Natural killer cell (primary cell): Measurements from ENCODE around the gene CYP2D6. TPM values are rescaled to one million over a fixed set of nuclear protein-coding genes. Genes with fewer than 3 reads are reported as not detected.

ENCODE experiments used
- ATAC-seq, 3 donors: fragments of 150-1000 bp in 2 of 3; fragments of 200-7000 bp in 1 of 3; cut with Tn5 transposase; 1 replicate in 1 of 3; 2 replicates in 2 of 3; pipeline ENCODE4 v1.10.0; 2021; ENCODE audit warnings: mild to moderate bottlenecking in 2 of 3, moderate library complexity in 2 of 3
- DNase-seq, 2 donors: peaks; one replicate each; pipeline versions ENCODE4 v3.0.0 to v3.0.0-alpha.2; 2013 to 2021; ENCODE audit warnings: mixed read lengths in 1 of 2
- H3K27ac ChIP-seq: one replicate; pipeline ENCODE4 v1.5.1; 2013; ENCODE audit warnings: mild to moderate bottlenecking, low read length
- H3K27me3 ChIP-seq: one replicate; pipeline ENCODE4 v1.6.1; 2013; ENCODE audit warnings: low read length; ENCODE audit not compliant: control insufficient read depth, insufficient read depth
- H3K36me3 ChIP-seq: one replicate; pipeline ENCODE4 v1.6.1; 2013; ENCODE audit warnings: low read length; ENCODE audit not compliant: control insufficient read depth, insufficient read depth
- H3K4me1 ChIP-seq: one replicate; pipeline ENCODE4 v1.6.1; 2013; ENCODE audit warnings: low read length; ENCODE audit not compliant: control insufficient read depth, insufficient read depth
- H3K4me3 ChIP-seq: one replicate; pipeline ENCODE4 v1.5.1; 2013; ENCODE audit warnings: low read length
- H3K9me3 ChIP-seq: one replicate; pipeline ENCODE4 v1.6.1; 2013; ENCODE audit warnings: low read length; ENCODE audit not compliant: control insufficient read depth, insufficient read depth
- H3K27ac Mint-ChIP-seq, 2 donors: one replicate each; pipeline ENCODE4 v1.8.0; 2022; ENCODE audit warnings: mild to moderate bottlenecking in 2 of 2, mixed read lengths in 2 of 2, moderate library complexity in 1 of 2
- H3K27me3 Mint-ChIP-seq, 2 donors: one replicate each; pipeline ENCODE4 v1.8.0; 2022; ENCODE audit warnings: low read depth in 2 of 2, mixed read lengths in 2 of 2
- H3K36me3 Mint-ChIP-seq: one replicate; pipeline ENCODE4 v1.8.0; 2022; ENCODE audit warnings: mixed read lengths
- H3K4me1 Mint-ChIP-seq, 2 donors: one replicate each; pipeline ENCODE4 v1.8.0; 2022; ENCODE audit warnings: mixed read lengths in 2 of 2
- H3K4me3 Mint-ChIP-seq: one replicate; pipeline ENCODE4 v1.8.0; 2022; ENCODE audit warnings: mild to moderate bottlenecking, moderate library complexity, mixed read lengths
- H3K9me3 Mint-ChIP-seq, 2 donors: one replicate each; pipeline ENCODE4 v1.8.0; 2022; ENCODE audit warnings: mixed read lengths in 2 of 2
- WGBS: methylation state at CpG from one replicate; pipeline ENCODE4 v1.1.7; 2013; ENCODE audit warnings: missing lambda C conversion rate; ENCODE audit not compliant: insufficient coverage; 5-methylcytosine and 5-hydroxymethylcytosine counted together
- intact Hi-C: fragments of 100-400 bp; cut with micrococcal nuclease; formaldehyde crosslinking; loops from one replicate; pipeline ENCODE4 v1.14.2; 2022
- total RNA-seq, 4 donors: library from RNA; stranded (reverse); fragments of 120-200 nt in 1 of 4; gene quantifications; one replicate each; pipeline versions ENCODE4 v1.2.3 to v1.2.4, GENCODE V29; 2013 to 2022
- TF ChIP-seq, protein P1 (sequence below): fragments of 200-600 bp; IDR thresholded peaks from one replicate; pipeline ENCODE4 v1.8.0; 2022; ENCODE audit warnings: antibody characterized with exemption

The CYP2D6 gene
- total RNA-seq, 3 donors from 2014 or later (not counting 1 experiment from before 2014, with no cell fraction given), result 3.8 to 5.5 (median 3.9) TPM

DNA sequence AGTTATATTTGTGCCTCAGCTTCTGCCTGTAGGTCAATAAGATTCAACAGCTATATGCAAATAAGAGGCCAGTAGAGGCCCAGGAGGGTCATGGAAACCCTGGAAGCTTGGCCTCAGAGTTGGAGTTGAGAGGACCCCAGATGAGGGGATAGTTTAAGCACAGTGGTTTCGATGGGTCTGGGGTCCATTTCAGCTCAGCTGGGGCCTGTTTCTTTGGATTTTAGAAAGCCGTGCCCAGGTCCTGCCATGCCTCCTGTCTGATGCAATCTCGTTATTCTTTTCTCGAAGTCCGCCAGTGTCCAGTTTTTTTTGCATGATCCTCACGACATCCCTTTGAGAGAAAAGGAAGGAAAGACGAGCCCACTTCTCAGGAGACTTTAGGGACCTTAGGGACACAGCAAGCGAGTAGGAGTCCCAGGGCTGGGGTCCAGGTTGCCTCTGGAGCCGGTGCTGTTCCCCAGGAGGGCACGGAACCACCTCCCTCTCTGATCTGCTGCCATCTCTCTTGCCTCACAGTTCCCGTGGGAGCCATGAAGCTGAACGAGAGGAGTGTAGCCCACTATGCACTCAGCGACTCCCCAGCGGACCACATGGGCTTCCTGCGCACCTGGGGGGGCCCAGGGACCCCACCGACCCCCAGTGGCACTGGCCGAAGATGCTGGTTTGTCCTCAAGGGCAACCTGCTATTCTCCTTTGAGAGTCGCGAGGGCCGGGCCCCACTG lies 53.7 kb downstream of the CYP2D6 start:
- Mint-ChIP-seq H3K4me1 (peaks cover 20 to 32% of the 10 kb centered on the region in 2 donors), H3K27ac (no peak overlapping the region), H3K4me3 (no peak overlapping the region), H3K27me3 (no peaks in the 10 kb centered on the region), H3K9me3 (no peaks in the 10 kb centered on the region), H3K36me3 (no peaks in the 10 kb centered on the region)
- Histone ChIP-seq H3K27me3 (no peaks in the 10 kb centered on the region), H3K4me3 (no peak overlapping the region), H3K27ac (no peak overlapping the region), H3K9me3 (no peaks in the 10 kb centered on the region), H3K4me1 (peaks cover 32% of the 10 kb centered on the region), H3K36me3 (peaks cover 2% of the 10 kb centered on the region)
- DNase-seq, result no peak
- 95% methylated on average over 20 of the region's 20 CpGs for WGBS
- TF ChIP-seq, protein P1, sequence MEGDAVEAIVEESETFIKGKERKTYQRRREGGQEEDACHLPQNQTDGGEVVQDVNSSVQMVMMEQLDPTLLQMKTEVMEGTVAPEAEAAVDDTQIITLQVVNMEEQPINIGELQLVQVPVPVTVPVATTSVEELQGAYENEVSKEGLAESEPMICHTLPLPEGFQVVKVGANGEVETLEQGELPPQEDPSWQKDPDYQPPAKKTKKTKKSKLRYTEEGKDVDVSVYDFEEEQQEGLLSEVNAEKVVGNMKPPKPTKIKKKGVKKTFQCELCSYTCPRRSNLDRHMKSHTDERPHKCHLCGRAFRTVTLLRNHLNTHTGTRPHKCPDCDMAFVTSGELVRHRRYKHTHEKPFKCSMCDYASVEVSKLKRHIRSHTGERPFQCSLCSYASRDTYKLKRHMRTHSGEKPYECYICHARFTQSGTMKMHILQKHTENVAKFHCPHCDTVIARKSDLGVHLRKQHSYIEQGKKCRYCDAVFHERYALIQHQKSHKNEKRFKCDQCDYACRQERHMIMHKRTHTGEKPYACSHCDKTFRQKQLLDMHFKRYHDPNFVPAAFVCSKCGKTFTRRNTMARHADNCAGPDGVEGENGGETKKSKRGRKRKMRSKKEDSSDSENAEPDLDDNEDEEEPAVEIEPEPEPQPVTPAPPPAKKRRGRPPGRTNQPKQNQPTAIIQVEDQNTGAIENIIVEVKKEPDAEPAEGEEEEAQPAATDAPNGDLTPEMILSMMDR, result no peak
- intact Hi-C loops, result no loop called here
- no peak for ATAC-seq

Other genes starting within 250 kb of the CYP2D6 start
- under 1 TPM in 1 of 3 donors, not detected in 2; 0.24 TPM for gene SHISA8, start 215.7 kb downstream of the CYP2D6 start, total RNA-seq
- 1 to 10 TPM; 2.4 to 3.2 (median 2.7) TPM for gene TNFRSF13C, start 204.0 kb downstream of the CYP2D6 start, total RNA-seq
- 1 to 10 TPM; 4.2 to 7.1 (median 6.1) TPM for gene CENPM, start 183.7 kb downstream of the CYP2D6 start, total RNA-seq
- gene SEPTIN3, start 161.4 kb downstream of the CYP2D6 start, total RNA-seq, result under 1 TPM in 1 of 3 donors, not detected in 2; 0.38 TPM
- gene WBP2NL, start 132.0 kb downstream of the CYP2D6 start, total RNA-seq, result 1 to 10 TPM; 1.7 to 3.6 (median 3.0) TPM
- gene NAGA, start 60.0 kb downstream of the CYP2D6 start, total RNA-seq, result 10 to 100 TPM; 12.8 to 15.7 (median 14.2) TPM
- 1 to 10 TPM; 1.2 to 2.3 (median 1.8) TPM for gene PHETA2, start 56.6 kb downstream of the CYP2D6 start, total RNA-seq
- gene SMDT1, start 51.1 kb downstream of the CYP2D6 start, total RNA-seq, result 10 to 100 TPM; 37.7 to 51.0 (median 45.1) TPM
- 10 to 100 TPM; 50.4 to 69.7 (median 63.8) TPM for gene NDUFA6, start 40.0 kb downstream of the CYP2D6 start, total RNA-seq
- gene TCF20, start 139.8 kb upstream of the CYP2D6 start, total RNA-seq, result 10 to 100 TPM; 57.8 to 70.8 (median 69.1) TPM